ENCODE measurements around the gene KCNIP4.

The KCNIP4 gene

DNA sequence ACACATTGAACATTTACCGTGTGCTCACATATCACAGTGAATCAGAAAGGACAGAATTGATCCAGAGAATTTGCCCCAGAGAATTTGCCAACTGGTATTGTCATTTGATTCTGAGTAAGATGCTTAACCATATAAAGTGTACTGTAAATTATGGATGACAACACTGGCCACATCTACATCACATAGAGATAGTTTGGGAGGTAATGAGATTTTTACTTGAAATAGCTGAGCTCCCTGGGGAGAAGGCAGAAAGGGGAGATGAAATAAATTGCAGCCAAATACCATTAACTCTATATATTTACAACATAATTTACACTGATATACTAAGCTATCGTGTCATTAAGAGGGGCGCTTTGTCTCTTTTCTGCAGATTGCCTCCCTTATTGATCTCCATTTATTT, 564.0 kb downstream of the KCNIP4 start:
- TF ChIP-seq, protein P1, sequence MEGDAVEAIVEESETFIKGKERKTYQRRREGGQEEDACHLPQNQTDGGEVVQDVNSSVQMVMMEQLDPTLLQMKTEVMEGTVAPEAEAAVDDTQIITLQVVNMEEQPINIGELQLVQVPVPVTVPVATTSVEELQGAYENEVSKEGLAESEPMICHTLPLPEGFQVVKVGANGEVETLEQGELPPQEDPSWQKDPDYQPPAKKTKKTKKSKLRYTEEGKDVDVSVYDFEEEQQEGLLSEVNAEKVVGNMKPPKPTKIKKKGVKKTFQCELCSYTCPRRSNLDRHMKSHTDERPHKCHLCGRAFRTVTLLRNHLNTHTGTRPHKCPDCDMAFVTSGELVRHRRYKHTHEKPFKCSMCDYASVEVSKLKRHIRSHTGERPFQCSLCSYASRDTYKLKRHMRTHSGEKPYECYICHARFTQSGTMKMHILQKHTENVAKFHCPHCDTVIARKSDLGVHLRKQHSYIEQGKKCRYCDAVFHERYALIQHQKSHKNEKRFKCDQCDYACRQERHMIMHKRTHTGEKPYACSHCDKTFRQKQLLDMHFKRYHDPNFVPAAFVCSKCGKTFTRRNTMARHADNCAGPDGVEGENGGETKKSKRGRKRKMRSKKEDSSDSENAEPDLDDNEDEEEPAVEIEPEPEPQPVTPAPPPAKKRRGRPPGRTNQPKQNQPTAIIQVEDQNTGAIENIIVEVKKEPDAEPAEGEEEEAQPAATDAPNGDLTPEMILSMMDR (IDR thresholded peaks at IDR 0.05; ENCODE audit: poor library complexity, severe bottlenecking): no peak
- no peaks in the 10 kb centered on the region for H3K36me3 ChIP-seq (ENCODE audit: low read depth)
- H3K4me1 ChIP-seq (ENCODE audit: insufficient read depth, poor library complexity, severe bottlenecking): peaks cover 14% of the 10 kb centered on the region
- no peak overlapping the region for H3K27ac ChIP-seq (ENCODE audit: poor library complexity, severe bottlenecking)
- ATAC-seq (ENCODE audit: low read depth) (no peak), DNase-seq (ENCODE audit: low spot score) (no peak)
- H3K4me3 ChIP-seq (ENCODE audit: severe bottlenecking): no peak overlapping the region
- H3K9me3 ChIP-seq (ENCODE audit: severe bottlenecking): no peaks in the 10 kb centered on the region
- no peaks in the 10 kb centered on the region for H3K27me3 ChIP-seq (ENCODE audit: insufficient read depth, poor library complexity, severe bottlenecking)

DNA sequence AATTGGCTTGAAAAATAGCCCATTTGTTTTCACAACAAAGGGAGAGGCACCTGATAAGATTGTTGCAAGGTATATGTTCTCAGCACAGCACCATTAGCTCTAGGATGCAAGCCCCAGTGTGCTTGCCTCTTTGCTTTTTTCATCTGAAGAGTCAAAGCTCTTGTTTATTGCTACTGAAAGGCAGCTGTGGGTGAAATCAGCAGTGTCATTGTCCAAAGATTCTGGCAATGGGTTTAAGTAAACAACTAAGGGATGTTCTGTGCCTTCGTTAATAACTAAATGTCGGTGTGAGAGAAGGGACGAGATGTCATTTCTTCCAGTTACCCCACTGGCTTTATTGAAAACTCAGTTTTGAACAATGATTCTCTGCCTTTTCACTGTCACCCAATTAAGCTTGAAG, 567.7 kb downstream of the KCNIP4 start:
- Histone ChIP-seq H3K4me3 (ENCODE audit: severe bottlenecking) (no peak overlapping the region), H3K36me3 (ENCODE audit: low read depth) (no peaks in the 10 kb centered on the region), H3K4me1 (ENCODE audit: insufficient read depth, poor library complexity, severe bottlenecking) (no peaks in the 10 kb centered on the region), H3K9me3 (ENCODE audit: severe bottlenecking) (no peaks in the 10 kb centered on the region), H3K27ac (ENCODE audit: poor library complexity, severe bottlenecking) (no peak overlapping the region), H3K27me3 (ENCODE audit: insufficient read depth, poor library complexity, severe bottlenecking) (no peaks in the 10 kb centered on the region)
- TF ChIP-seq, protein P1 (IDR thresholded peaks at IDR 0.05; ENCODE audit: poor library complexity, severe bottlenecking): no peak
- ATAC-seq (ENCODE audit: low read depth): no peak
- no peak for DNase-seq (ENCODE audit: low spot score)

DNA sequence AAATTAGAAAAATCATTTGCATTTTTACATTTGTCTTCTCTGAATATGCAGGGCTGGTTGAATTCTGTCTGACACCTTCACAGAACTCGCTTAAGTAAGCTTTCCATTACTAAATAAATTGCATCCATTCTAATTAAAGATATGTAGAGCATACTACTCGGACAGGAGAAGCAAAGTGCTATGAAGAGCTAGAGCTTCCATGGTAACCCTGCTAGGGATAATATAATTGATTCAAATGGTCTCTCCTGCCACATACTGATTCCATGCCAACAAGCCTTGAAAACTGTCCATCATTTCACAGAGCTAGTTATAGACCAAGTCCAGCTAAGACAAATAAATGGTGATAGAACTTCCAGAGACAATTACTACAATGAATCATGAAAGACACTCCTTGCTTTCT, 571.5 kb downstream of the KCNIP4 start:
- no peaks in the 10 kb centered on the region for H3K9me3 ChIP-seq (ENCODE audit: severe bottlenecking)
- ATAC-seq (ENCODE audit: low read depth): no peak
- DNase-seq (ENCODE audit: low spot score): no peak
- no peaks in the 10 kb centered on the region for H3K27me3 ChIP-seq (ENCODE audit: insufficient read depth, poor library complexity, severe bottlenecking)
- H3K36me3 ChIP-seq (ENCODE audit: low read depth): no peaks in the 10 kb centered on the region
- H3K4me3 ChIP-seq (ENCODE audit: severe bottlenecking): no peak overlapping the region
- no peak overlapping the region for H3K27ac ChIP-seq (ENCODE audit: poor library complexity, severe bottlenecking)
- no peaks in the 10 kb centered on the region for H3K4me1 ChIP-seq (ENCODE audit: insufficient read depth, poor library complexity, severe bottlenecking)
- TF ChIP-seq, protein P1 (IDR thresholded peaks at IDR 0.05; ENCODE audit: poor library complexity, severe bottlenecking): no peak

DNA sequence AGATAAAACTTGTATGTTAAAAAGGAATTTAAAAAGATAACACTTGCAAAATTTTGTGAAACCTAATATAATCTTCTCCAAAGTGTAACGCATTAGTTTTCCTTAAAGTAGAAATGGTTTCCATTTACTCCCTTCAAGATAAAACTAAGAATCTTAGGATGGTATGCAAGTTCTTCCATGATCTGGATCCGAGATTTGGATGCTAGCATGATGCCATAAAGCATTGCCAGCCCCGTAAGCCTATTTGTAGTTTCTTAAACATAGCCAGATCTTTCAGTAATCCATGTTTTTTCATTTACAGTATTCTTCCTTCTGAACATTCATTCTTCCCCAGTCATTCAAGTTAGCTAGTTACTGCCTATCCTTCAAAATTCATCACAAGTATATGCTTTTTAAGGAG, 572.4 kb downstream of the KCNIP4 start:
- H3K27me3 ChIP-seq (ENCODE audit: insufficient read depth, poor library complexity, severe bottlenecking): no peaks in the 10 kb centered on the region
- H3K27ac ChIP-seq (ENCODE audit: poor library complexity, severe bottlenecking): no peak overlapping the region
- no peak for ATAC-seq (ENCODE audit: low read depth)
- H3K4me1 ChIP-seq (ENCODE audit: insufficient read depth, poor library complexity, severe bottlenecking): no peaks in the 10 kb centered on the region
- no peak for DNase-seq (ENCODE audit: low spot score)
- no peak overlapping the region for H3K4me3 ChIP-seq (ENCODE audit: severe bottlenecking)
- TF ChIP-seq, protein P1 (IDR thresholded peaks at IDR 0.05; ENCODE audit: poor library complexity, severe bottlenecking): no peak
- no peaks in the 10 kb centered on the region for H3K9me3 ChIP-seq (ENCODE audit: severe bottlenecking)
- H3K36me3 ChIP-seq (ENCODE audit: low read depth): no peaks in the 10 kb centered on the region

DNA sequence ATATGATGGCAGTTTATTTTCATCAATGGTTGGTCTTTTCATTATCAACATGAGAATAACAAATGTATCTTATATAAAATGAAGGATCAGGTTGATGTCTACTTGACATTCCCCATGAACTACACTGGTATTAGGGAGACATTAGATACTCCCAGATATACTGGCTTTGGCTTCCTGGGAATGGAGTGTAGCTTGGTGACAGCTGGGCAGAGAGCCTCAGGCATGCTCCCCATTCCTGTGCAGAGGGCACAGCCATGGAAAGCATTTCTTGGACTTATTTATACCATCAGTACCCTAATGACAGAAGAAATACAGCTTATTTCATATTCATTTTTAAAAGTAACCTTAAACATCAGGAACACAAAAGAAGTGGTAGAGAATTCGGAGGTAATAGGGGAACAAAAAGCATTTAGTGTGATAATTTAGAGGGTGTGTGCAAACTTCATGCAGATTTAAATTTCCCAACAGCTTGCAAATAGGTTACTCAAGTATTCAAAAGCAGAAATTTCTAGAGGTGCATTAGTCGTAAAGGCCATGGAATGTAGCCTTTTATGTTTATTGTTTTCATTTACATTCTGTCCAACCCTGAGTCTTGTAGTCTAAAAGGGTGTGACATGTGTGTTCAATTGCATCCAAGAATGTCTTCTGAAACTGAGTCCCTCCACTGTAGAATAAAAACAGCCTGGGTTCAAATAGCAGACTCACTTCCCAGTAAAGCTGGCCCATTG, 573.8 kb downstream of the KCNIP4 start:
- Histone ChIP-seq H3K4me1 (ENCODE audit: insufficient read depth, poor library complexity, severe bottlenecking) (no peaks in the 10 kb centered on the region), H3K27ac (ENCODE audit: poor library complexity, severe bottlenecking) (no peak overlapping the region), H3K36me3 (ENCODE audit: low read depth) (no peaks in the 10 kb centered on the region), H3K27me3 (ENCODE audit: insufficient read depth, poor library complexity, severe bottlenecking) (no peaks in the 10 kb centered on the region), H3K9me3 (ENCODE audit: severe bottlenecking) (no peaks in the 10 kb centered on the region), H3K4me3 (ENCODE audit: severe bottlenecking) (no peak overlapping the region)
- TF ChIP-seq, protein P1 (IDR thresholded peaks at IDR 0.05; ENCODE audit: poor library complexity, severe bottlenecking): no peak
- ATAC-seq (ENCODE audit: low read depth): no peak
- no peak for DNase-seq (ENCODE audit: low spot score)
